GM23338 (cell line): ENCODE measurements around the gene SPINT2. TPM values are rescaled to one million over a fixed set of nuclear protein-coding genes. Genes with fewer than 3 reads are reported as not detected.

Source experiments
- ATAC-seq: fragments of 200-7000 bp; cut with Tn5 transposase; 3 replicates; pipeline ENCODE4 v1.9.1; 2020
- DNase-seq: peaks from one replicate; pipeline ENCODE4 v3.0.0-alpha.2; 2015; ENCODE audit warnings: low spot score
- H2AFZ ChIP-seq: fragments of 200-600 bp; sonication (generic); 2 replicates; pipeline ENCODE4 v1.8.0; 2016; ENCODE audit warnings: antibody characterized with exemption, mild to moderate bottlenecking, moderate library complexity
- H3F3A ChIP-seq: fragments of 200-600 bp; sonication (generic); replicated peaks from 2 replicates; pipeline ENCODE4 v1.8.0; 2017; ENCODE audit warnings: antibody characterized with exemption, mixed run types, low read depth
- H3K27ac ChIP-seq: fragments of 200-600 bp; sonication (generic); 2 replicates; pipeline ENCODE4 v1.6.1; 2016; ENCODE audit warnings: low read depth
- H3K27me3 ChIP-seq: fragments of 200-600 bp; sonication (generic); 2 replicates; pipeline ENCODE4 v1.8.0; 2016; ENCODE audit warnings: mild to moderate bottlenecking, mixed run types, moderate library complexity; ENCODE audit not compliant: insufficient read depth
- H3K36me3 ChIP-seq: fragments of 200-600 bp; sonication (generic); 2 replicates; pipeline ENCODE4 v1.8.0; 2016; ENCODE audit warnings: mild to moderate bottlenecking; ENCODE audit not compliant: insufficient read depth
- H3K4me1 ChIP-seq: fragments of 200-600 bp; sonication (generic); 2 replicates; pipeline ENCODE4 v1.8.0; 2016; ENCODE audit warnings: mild to moderate bottlenecking, moderate library complexity; ENCODE audit not compliant: insufficient read depth
- H3K4me2 ChIP-seq: fragments of 200-600 bp; sonication (generic); 2 replicates; pipeline ENCODE4 v1.7.1; 2017; ENCODE audit warnings: mixed run types
- H3K4me3 ChIP-seq: fragments of 200-600 bp; sonication (generic); 2 replicates; pipeline ENCODE4 v1.6.1; 2016; ENCODE audit warnings: mixed run types
- H3K79me2 ChIP-seq: fragments of 200-600 bp; sonication (generic); replicated peaks from 2 replicates; pipeline ENCODE4 v1.8.0; 2017; ENCODE audit warnings: mild to moderate bottlenecking; ENCODE audit not compliant: insufficient read depth
- H3K9me2 ChIP-seq: fragments of 200-600 bp; sonication (generic); 2 replicates; pipeline ENCODE4 v1.8.0; 2017; ENCODE audit not compliant: insufficient read depth
- H4K20me1 ChIP-seq: fragments of 200-600 bp; sonication (generic); replicated peaks from 2 replicates; pipeline ENCODE4 v1.8.0; 2017; ENCODE audit warnings: mild to moderate bottlenecking; ENCODE audit not compliant: insufficient read depth
- H3K27ac Mint-ChIP-seq: 2 replicates; pipeline ENCODE4 v1.8.0; 2020; ENCODE audit warnings: inconsistent platforms, mild to moderate bottlenecking, moderate library complexity, mixed read lengths
- H3K27me3 Mint-ChIP-seq: 3 replicates; pipeline ENCODE4 v1.8.0; 2022; ENCODE audit warnings: low read depth, mild to moderate bottlenecking, moderate library complexity, mixed read lengths, inconsistent platforms; ENCODE audit not compliant: insufficient read depth, poor library complexity
- H3K36me3 Mint-ChIP-seq: 3 replicates; pipeline ENCODE4 v1.8.0; 2021; ENCODE audit warnings: low read depth, mild to moderate bottlenecking, inconsistent platforms, moderate library complexity, mixed read lengths
- H3K4me1 Mint-ChIP-seq: 3 replicates; pipeline ENCODE4 v1.8.0; 2020; ENCODE audit warnings: mild to moderate bottlenecking, inconsistent platforms, mixed read lengths
- H3K4me3 Mint-ChIP-seq: 3 replicates; pipeline ENCODE4 v1.8.0; 2021; ENCODE audit warnings: moderate library complexity, mild to moderate bottlenecking, inconsistent platforms, mixed read lengths
- H3K9me3 Mint-ChIP-seq: 3 replicates; pipeline ENCODE4 v1.8.0; 2020; ENCODE audit warnings: moderate library complexity, mild to moderate bottlenecking, inconsistent platforms, mixed read lengths
- CREB1 ChIP-seq: fragments of 250-450 bp; sonication (Bioruptor Pico); IDR thresholded peaks from 2 replicates; pipeline ENCODE4 v1.5.0; 2020; ENCODE audit warnings: low read depth, mild to moderate bottlenecking, moderate library complexity
- CTCF ChIP-seq, 2 experiments: fragments of 200-600 bp in 1 of 2; sonication (generic) in 1 of 2; conservative IDR thresholded peaks; 2 replicates each; pipeline versions ENCODE4 v1.5.1 to v1.6.1; 2016 to 2017; ENCODE audit warnings: antibody characterized with exemption in 2 of 2, low read depth in 2 of 2, mild to moderate bottlenecking in 2 of 2, moderate library complexity in 1 of 2
- ETS1 ChIP-seq: IDR thresholded peaks from 2 replicates; pipeline ENCODE4 v1.6.1; 2016; ENCODE audit warnings: antibody characterized with exemption
- EZH2 ChIP-seq: fragments of 200-600 bp; sonication (generic); IDR thresholded peaks from one replicate; pipeline ENCODE4 v1.8.0; 2017; ENCODE audit warnings: antibody characterized with exemption, mild to moderate bottlenecking, low read depth; ENCODE audit not compliant: unreplicated experiment
- EZH2phosphoT487 ChIP-seq: fragments of 200-600 bp; sonication (generic); IDR thresholded peaks from one replicate; pipeline ENCODE4 v1.8.1; 2018; ENCODE audit warnings: antibody characterized with exemption; ENCODE audit not compliant: unreplicated experiment
- JUNB ChIP-seq: IDR thresholded peaks from one replicate; pipeline ENCODE4 v1.6.1; 2016; ENCODE audit warnings: antibody characterized with exemption; ENCODE audit not compliant: unreplicated experiment
- NANOG ChIP-seq: IDR thresholded peaks from 2 replicates; pipeline ENCODE4 v1.6.1; 2016; ENCODE audit warnings: antibody characterized with exemption, borderline replicate concordance
- POLR2AphosphoS5 ChIP-seq: IDR thresholded peaks from 2 replicates; pipeline ENCODE4 v1.6.1; 2016; ENCODE audit warnings: antibody characterized with exemption, low read depth
- REST ChIP-seq: IDR thresholded peaks from one replicate; pipeline ENCODE4 v1.6.1; 2018; ENCODE audit warnings: antibody characterized with exemption; ENCODE audit not compliant: unreplicated experiment
- STAT1 ChIP-seq: IDR thresholded peaks from one replicate; pipeline ENCODE4 v1.6.1; 2016; ENCODE audit warnings: antibody characterized with exemption; ENCODE audit not compliant: unreplicated experiment
- ZNF114 ChIP-seq: fragments of 250-450 bp; sonication (Bioruptor Pico); IDR thresholded peaks from 2 replicates; pipeline ENCODE4 v1.5.0; 2020; ENCODE audit warnings: mild to moderate bottlenecking, moderate library complexity
- ZNF331 ChIP-seq: fragments of 250-450 bp; sonication (Bioruptor Pico); IDR thresholded peaks from 2 replicates; pipeline ENCODE4 v1.5.0; 2020; ENCODE audit warnings: low read depth, mild to moderate bottlenecking, moderate library complexity
- ZNF462 ChIP-seq: fragments of 250-450 bp; sonication (Bioruptor Pico); IDR thresholded peaks from 2 replicates; pipeline ENCODE4 v1.5.0; 2020; ENCODE audit warnings: mild to moderate bottlenecking, moderate library complexity
- polyA plus RNA-seq: library from polyadenylated mRNA; unstranded; fragments of >200 nt; fragmentation: Nextera tagmentation; extraction: Ambion mirVana; gene quantifications from 2 replicates; pipeline ENCODE4 v1.2.1, GENCODE V29; 2016
- total RNA-seq: library from RNA; depleted of rRNA; stranded (reverse); fragments of >200 nt; shearing (Covaris generic); gene quantifications from 2 replicates; pipeline ENCODE4 v1.2.3, GENCODE V29; 2014

SPINT2 gene
- total and polyA plus RNA-seq, 2 experiments from 2014 or later, result 319 to 468 TPM

- H3K27me3 ChIP-seq, result peaks cover 6% of the 10 kb centered on the region; the same call in 1 of the 2 replicates
- H3K4me2 ChIP-seq, result no peak overlapping the region
- no peaks in the 10 kb centered on the region for H3K9me3 Mint-ChIP-seq
- no peaks in the 10 kb centered on the region; the same call in 2 of the 3 replicates for H3K36me3 Mint-ChIP-seq
- no peak overlapping the region for H3K4me3 Mint-ChIP-seq
- H3K79me2 ChIP-seq, result 0 out of 2 replicates have a peak, but pooled peaks cover 3% of the 10 kb centered on the region
- H2AFZ ChIP-seq, result no peak overlapping the region
- peaks cover 17% of the 10 kb centered on the region for H3K27me3 Mint-ChIP-seq
- ATAC-seq (no peak), DNase-seq (no peak)
- peaks cover 7% of the 10 kb centered on the region; the same call in 1 of the 2 replicates for H3F3A ChIP-seq
- no peaks in the 10 kb centered on the region for H3K9me2 ChIP-seq
- H3K4me1 ChIP-seq, result peaks cover 41% of the 10 kb centered on the region
- H4K20me1 ChIP-seq, result no peaks in the 10 kb centered on the region
- H3K4me1 Mint-ChIP-seq, result peaks cover 40% of the 10 kb centered on the region
- H3K4me3 ChIP-seq, result no peak overlapping the region
- TF ChIP-seq CREB1 (CRISPR knock-in tag), result no peak
- no peak for TF ChIP-seq STAT1
- TF ChIP-seq JUNB, result no peak
- no peak for TF ChIP-seq EZH2phosphoT487
- TF ChIP-seq ZNF331, result no peak
- TF ChIP-seq REST, result no peak
- no peak for TF ChIP-seq ZNF114 (CRISPR knock-in tag)
- TF ChIP-seq ETS1, result no peak
- no peak for TF ChIP-seq ZNF462 (CRISPR knock-in tag)
- no peak for TF ChIP-seq NANOG
- no peak for TF ChIP-seq POLR2AphosphoS5
- no peak for TF ChIP-seq EZH2
- TF ChIP-seq CTCF (conservative IDR thresholded peaks at IDR 0.05; ENCODE audit: low read depth in 2 of 2), result no peak
- no peak overlapping the region for H3K27ac ChIP-seq
- H3K36me3 ChIP-seq, result no peaks in the 10 kb centered on the region
- H3K27ac Mint-ChIP-seq, result no peak overlapping the region
Observed at GRCh38 chr19:38253788-38254187, 10.6 kb upstream of the SPINT2 start.
